Measurements from ENCODE around the gene COL25A1. TPM values are rescaled to one million over a fixed set of nuclear protein-coding genes. Genes with fewer than 3 reads are reported as not detected.

COL25A1 gene
- total RNA-seq, 2 experiments from 2014 or later: 0.67 TPM; not detected in 1

DNA sequence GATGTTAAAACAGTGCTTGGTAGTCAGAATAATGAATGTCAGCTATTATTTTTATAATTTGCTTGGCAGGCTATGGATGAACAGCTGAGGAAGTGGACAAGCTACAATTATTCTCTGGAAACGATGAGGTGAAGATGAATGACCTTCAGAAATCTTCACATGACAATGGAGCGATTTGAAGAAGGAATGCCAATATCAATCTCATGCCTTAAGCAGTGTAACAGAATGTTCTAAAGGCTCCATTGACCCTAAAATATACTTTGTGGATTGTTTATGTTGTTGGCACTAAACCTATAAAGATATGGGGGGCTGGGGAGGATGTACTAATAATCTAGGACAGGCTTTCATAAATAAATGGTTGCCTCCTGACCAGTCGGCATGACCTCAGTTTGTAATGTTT, 36.2 kb downstream of the COL25A1 start:
- Mint-ChIP-seq H3K27ac (no peak overlapping the region), H3K9me3 (no peaks in the 10 kb centered on the region), H3K27me3 (peaks cover 10% of the 10 kb centered on the region), H3K36me3 (no peaks in the 10 kb centered on the region), H3K4me3 (no peak overlapping the region), H3K4me1 (no peaks in the 10 kb centered on the region)
- POLR2A ChIA-PET: no interaction called here
- DNase-seq (no peak), ATAC-seq (ENCODE audit: low read depth) (no peak)

GRCh38 chr4:109263721-109264120, 38.7 kb downstream of the COL25A1 start:
- H3K27me3 Mint-ChIP-seq: peaks cover 10% of the 10 kb centered on the region
- H3K27ac Mint-ChIP-seq: no peak overlapping the region
- H3K36me3 Mint-ChIP-seq: no peaks in the 10 kb centered on the region
- POLR2A ChIA-PET: no interaction called here
- H3K9me3 Mint-ChIP-seq: no peaks in the 10 kb centered on the region
- no peaks in the 10 kb centered on the region for H3K4me1 Mint-ChIP-seq
- H3K4me3 Mint-ChIP-seq: no peak overlapping the region
- DNase-seq (no peak), ATAC-seq (ENCODE audit: low read depth) (no peak)

DNA sequence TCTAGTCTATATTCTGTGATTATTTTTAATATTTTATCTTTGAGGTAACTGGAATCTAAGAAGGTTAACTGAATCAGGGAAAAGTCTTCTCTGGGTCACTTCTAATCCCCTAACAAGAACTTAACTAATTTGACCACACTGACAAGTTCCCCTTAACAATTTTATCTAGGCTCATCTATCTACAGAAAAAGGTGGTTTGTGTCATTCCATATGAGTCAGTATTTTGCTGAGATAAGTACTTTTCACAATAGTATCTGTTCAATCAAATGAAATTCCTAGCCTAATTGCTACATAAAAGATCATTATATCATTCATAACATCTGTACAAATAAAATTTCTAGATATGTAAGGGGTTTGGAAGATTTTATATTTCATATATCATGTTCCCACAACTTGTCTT, 45.6 kb downstream of the COL25A1 start:
- Mint-ChIP-seq H3K36me3 (no peaks in the 10 kb centered on the region), H3K27me3 (peaks cover 3% of the 10 kb centered on the region), H3K27ac (no peak overlapping the region), H3K9me3 (no peaks in the 10 kb centered on the region), H3K4me3 (no peak overlapping the region), H3K4me1 (no peaks in the 10 kb centered on the region)
- POLR2A ChIA-PET: no interaction called here
- ATAC-seq (ENCODE audit: low read depth): no peak
- DNase-seq: no peak

GRCh38 chr4:109254845-109255244, 47.6 kb downstream of the COL25A1 start:
- DNase-seq: no peak
- H3K27me3 Mint-ChIP-seq: peaks cover 3% of the 10 kb centered on the region
- no peak overlapping the region for H3K27ac Mint-ChIP-seq
- H3K4me3 Mint-ChIP-seq: no peak overlapping the region
- POLR2A ChIA-PET: no interaction called here
- no peaks in the 10 kb centered on the region for H3K4me1 Mint-ChIP-seq
- no peak for ATAC-seq (ENCODE audit: low read depth)
- H3K9me3 Mint-ChIP-seq: no peaks in the 10 kb centered on the region
- no peaks in the 10 kb centered on the region for H3K36me3 Mint-ChIP-seq

DNA sequence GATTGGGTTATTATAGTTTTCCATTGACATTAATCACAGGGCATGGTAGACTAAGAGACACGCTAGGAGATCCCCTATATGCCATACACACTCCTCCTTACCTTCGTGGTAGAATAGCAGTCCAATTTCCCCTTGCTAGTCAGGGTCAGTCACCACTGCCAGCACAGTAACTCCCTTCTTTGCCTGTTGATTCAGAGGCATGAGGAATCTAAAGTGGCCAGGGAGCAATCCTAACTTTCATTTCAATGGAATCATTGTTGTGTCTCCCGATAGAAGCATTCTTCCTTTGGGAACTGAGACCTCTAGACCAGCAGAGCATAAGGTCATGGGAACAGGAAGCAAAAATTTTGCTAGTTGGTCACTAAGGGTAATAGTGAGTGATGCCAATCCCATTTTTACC, 51.1 kb downstream of the COL25A1 start:
- Mint-ChIP-seq H3K27ac (no peak overlapping the region), H3K4me3 (no peak overlapping the region), H3K9me3 (no peaks in the 10 kb centered on the region), H3K4me1 (no peaks in the 10 kb centered on the region), H3K36me3 (no peaks in the 10 kb centered on the region), H3K27me3 (peaks cover 3% of the 10 kb centered on the region)
- POLR2A ChIA-PET: no interaction called here
- no peak for ATAC-seq (ENCODE audit: low read depth)
- no peak for DNase-seq

- no peak for DNase-seq
- no peak overlapping the region for H3K27ac Mint-ChIP-seq
- H3K36me3 Mint-ChIP-seq: no peaks in the 10 kb centered on the region
- H3K4me3 Mint-ChIP-seq: no peak overlapping the region
- POLR2A ChIA-PET: interaction anchor here (0.7 kb wide), 1 partner anchor 13 kb away, joined by 4 read pairs; no protein-coding TSS in a partner anchor
- ATAC-seq (ENCODE audit: low read depth): no peak
- H3K9me3 Mint-ChIP-seq: peaks cover 1% of the 10 kb centered on the region
- no peaks in the 10 kb centered on the region for H3K4me1 Mint-ChIP-seq
- H3K27me3 Mint-ChIP-seq: no peaks in the 10 kb centered on the region
These were observed 54.0 kb downstream of the COL25A1 start for GRCh38 chr4:109248322-109248900.

GRCh38 chr4:109243871-109244270, 58.6 kb downstream of the COL25A1 start:
- Mint-ChIP-seq H3K27me3 (peaks cover 3% of the 10 kb centered on the region), H3K36me3 (no peaks in the 10 kb centered on the region), H3K9me3 (peaks cover 1% of the 10 kb centered on the region), H3K4me1 (no peaks in the 10 kb centered on the region), H3K4me3 (no peak overlapping the region), H3K27ac (no peak overlapping the region)
- POLR2A ChIA-PET: no interaction called here
- ATAC-seq (ENCODE audit: low read depth) (no peak), DNase-seq (no peak)

DNA sequence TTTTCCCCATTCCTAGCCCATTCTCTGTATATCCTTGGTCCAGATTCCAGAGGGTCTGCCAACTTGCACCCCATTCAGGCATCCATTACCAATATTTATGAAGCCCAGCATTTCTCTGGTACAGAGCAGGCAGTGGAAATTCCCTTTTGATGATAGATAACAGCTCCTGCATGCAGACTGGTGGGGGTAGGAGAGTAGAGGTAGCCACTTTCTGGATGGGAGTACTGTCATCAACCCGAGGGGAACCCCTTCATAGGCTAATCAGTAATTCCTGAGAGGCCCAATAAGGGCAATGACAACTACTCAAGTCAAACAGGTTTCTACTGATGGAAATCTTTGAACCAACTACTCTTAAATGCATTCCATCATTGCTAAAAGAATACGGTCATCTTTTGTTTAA, 63.7 kb downstream of the COL25A1 start:
- H3K36me3 Mint-ChIP-seq: no peaks in the 10 kb centered on the region
- no peaks in the 10 kb centered on the region for H3K4me1 Mint-ChIP-seq
- DNase-seq: no peak
- H3K27me3 Mint-ChIP-seq: peaks cover 9% of the 10 kb centered on the region
- no peak overlapping the region for H3K4me3 Mint-ChIP-seq
- no peak for ATAC-seq (ENCODE audit: low read depth)
- peaks cover 2% of the 10 kb centered on the region for H3K9me3 Mint-ChIP-seq
- POLR2A ChIA-PET: no interaction called here
- H3K27ac Mint-ChIP-seq: no peak overlapping the region

DNA sequence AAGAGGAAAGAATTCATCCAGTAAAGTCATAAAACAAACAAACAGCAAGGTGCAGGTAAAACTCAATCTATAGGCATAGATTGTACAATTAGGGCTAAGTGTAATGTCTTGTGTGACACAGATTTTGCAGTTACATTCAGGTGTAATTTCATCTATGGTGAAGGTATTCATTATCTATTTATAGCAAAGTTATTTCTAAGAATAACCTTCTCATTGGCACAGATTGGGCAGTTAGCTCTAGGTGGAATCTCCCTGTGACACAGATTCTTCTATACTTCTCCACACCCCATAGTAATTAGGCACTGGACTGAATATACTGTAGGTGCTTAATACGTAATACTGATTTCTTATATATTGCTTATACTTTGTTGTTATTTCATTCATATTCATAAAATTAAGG, 66.8 kb downstream of the COL25A1 start:
- Mint-ChIP-seq H3K4me3 (no peak overlapping the region), H3K27me3 (peaks cover 6% of the 10 kb centered on the region), H3K36me3 (no peaks in the 10 kb centered on the region), H3K27ac (no peak overlapping the region), H3K9me3 (peaks cover 2% of the 10 kb centered on the region), H3K4me1 (no peaks in the 10 kb centered on the region)
- ATAC-seq (ENCODE audit: low read depth) (no peak), DNase-seq (no peak)
- POLR2A ChIA-PET: interaction anchor here (0.6 kb wide), 1 partner anchor 13 kb away, joined by 4 read pairs; no protein-coding TSS in a partner anchor

GRCh38 chr4:109234596-109234995, 67.9 kb downstream of the COL25A1 start:
- ATAC-seq (ENCODE audit: low read depth): no peak
- Mint-ChIP-seq H3K36me3 (no peaks in the 10 kb centered on the region), H3K9me3 (peaks cover 2% of the 10 kb centered on the region), H3K4me3 (no peak overlapping the region), H3K27me3 (peaks cover 8% of the 10 kb centered on the region), H3K4me1 (no peaks in the 10 kb centered on the region), H3K27ac (no peak overlapping the region)
- no peak for DNase-seq
- POLR2A ChIA-PET: no interaction called here

DNA sequence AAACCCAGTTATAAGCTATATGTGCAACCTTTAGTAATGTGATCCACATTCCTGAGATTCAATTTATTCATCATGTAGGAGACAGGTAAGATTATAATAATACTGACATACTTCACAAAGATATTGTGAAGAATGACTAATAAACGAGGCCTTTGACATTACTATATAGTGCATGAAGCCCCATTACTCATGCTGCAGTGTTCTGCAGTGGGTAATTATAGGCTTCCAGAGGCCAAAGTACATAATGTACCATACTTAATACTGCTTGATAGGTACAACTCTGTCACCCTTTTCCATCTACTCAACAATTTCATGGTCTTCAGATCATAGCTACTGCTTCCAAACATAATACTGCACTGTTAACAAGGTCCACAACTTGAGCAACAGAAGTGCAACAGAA, 68.9 kb downstream of the COL25A1 start:
- H3K27me3 Mint-ChIP-seq: peaks cover 8% of the 10 kb centered on the region
- H3K4me3 Mint-ChIP-seq: no peak overlapping the region
- H3K27ac Mint-ChIP-seq: no peak overlapping the region
- H3K4me1 Mint-ChIP-seq: no peaks in the 10 kb centered on the region
- H3K36me3 Mint-ChIP-seq: no peaks in the 10 kb centered on the region
- POLR2A ChIA-PET: no interaction called here
- DNase-seq (no peak), ATAC-seq (ENCODE audit: low read depth) (no peak)
- H3K9me3 Mint-ChIP-seq: peaks cover 3% of the 10 kb centered on the region

GRCh38 chr4:109232681-109233080, 69.8 kb downstream of the COL25A1 start:
- H3K4me3 Mint-ChIP-seq: no peak overlapping the region
- ATAC-seq (ENCODE audit: low read depth) (no peak), DNase-seq (no peak)
- peaks cover 7% of the 10 kb centered on the region for H3K27me3 Mint-ChIP-seq
- peaks cover 1% of the 10 kb centered on the region for H3K9me3 Mint-ChIP-seq
- POLR2A ChIA-PET: no interaction called here
- no peaks in the 10 kb centered on the region for H3K36me3 Mint-ChIP-seq
- no peak overlapping the region for H3K27ac Mint-ChIP-seq
- no peaks in the 10 kb centered on the region for H3K4me1 Mint-ChIP-seq

DNA sequence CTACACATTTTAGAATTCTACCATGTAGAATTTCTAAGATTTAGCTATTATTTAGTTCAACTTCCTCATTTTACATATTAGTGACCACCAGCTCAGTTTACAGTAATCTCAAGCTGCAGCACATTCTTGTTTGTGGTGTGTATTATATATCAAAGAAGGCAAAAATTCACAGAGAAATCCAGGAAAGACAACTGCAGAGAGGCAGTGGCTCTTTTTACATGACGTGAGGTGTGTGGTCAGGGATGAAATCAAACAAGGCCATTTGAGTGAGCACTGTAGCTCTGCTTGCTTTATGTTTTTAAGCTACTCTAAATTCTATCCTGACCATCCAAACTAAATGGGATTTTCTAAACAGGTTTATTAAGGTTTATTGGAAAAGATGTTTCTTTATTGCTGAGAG, 71.1 kb downstream of the COL25A1 start:
- POLR2A ChIA-PET: no interaction called here
- ATAC-seq (ENCODE audit: low read depth) (no peak), DNase-seq (no peak)
- H3K27me3 Mint-ChIP-seq: peaks cover 5% of the 10 kb centered on the region
- no peaks in the 10 kb centered on the region for H3K4me1 Mint-ChIP-seq
- H3K9me3 Mint-ChIP-seq: peaks cover 1% of the 10 kb centered on the region
- H3K27ac Mint-ChIP-seq: no peak overlapping the region
- no peaks in the 10 kb centered on the region for H3K36me3 Mint-ChIP-seq
- no peak overlapping the region for H3K4me3 Mint-ChIP-seq

- H3K9me3 Mint-ChIP-seq: peaks cover 1% of the 10 kb centered on the region
- H3K27ac Mint-ChIP-seq: no peak overlapping the region
- POLR2A ChIA-PET: no interaction called here
- H3K36me3 Mint-ChIP-seq: no peaks in the 10 kb centered on the region
- H3K27me3 Mint-ChIP-seq: peaks cover 2% of the 10 kb centered on the region
- no peaks in the 10 kb centered on the region for H3K4me1 Mint-ChIP-seq
- H3K4me3 Mint-ChIP-seq: no peak overlapping the region
- ATAC-seq (ENCODE audit: low read depth) (no peak), DNase-seq (no peak)
These were observed 73.4 kb downstream of the COL25A1 start for GRCh38 chr4:109229028-109229427.

GRCh38 chr4:109218288-109218687, 84.2 kb downstream of the COL25A1 start:
- no peaks in the 10 kb centered on the region for H3K4me1 Mint-ChIP-seq
- no peak overlapping the region for H3K4me3 Mint-ChIP-seq
- POLR2A ChIA-PET: no interaction called here
- H3K36me3 Mint-ChIP-seq: no peaks in the 10 kb centered on the region
- no peaks in the 10 kb centered on the region for H3K9me3 Mint-ChIP-seq
- no peak for ATAC-seq (ENCODE audit: low read depth)
- H3K27me3 Mint-ChIP-seq: peaks cover 13% of the 10 kb centered on the region
- DNase-seq: no peak
- no peak overlapping the region for H3K27ac Mint-ChIP-seq
